ENCODE results near the gene FBLN2.

DNA sequence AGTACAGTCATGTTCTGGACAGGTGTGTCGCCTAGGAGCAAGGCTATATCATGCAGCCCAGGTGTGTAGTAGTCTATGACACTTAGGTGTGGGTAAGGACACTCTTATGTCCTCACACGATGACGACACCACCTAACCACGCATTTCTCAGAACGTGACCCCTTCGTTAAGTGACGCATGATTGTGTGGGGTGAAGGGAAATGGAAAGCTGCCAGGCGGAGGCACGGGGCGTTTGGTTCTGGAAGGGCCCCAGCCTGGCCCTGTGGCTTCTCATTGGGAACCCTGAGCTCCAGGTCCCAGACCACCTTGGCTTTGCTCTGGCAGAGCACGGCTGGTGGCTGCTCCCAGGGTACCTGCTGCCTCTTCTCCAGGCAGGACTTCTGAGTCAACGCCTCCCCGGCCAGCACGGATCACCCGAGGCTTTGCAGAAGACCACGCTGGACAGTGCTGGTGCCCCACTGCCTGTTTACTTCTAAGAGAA is 39.3 kb downstream of the FBLN2 start:
- TF ChIP-seq EZH2phosphoT487 (IDR thresholded peaks at IDR 0.05; ENCODE audit: borderline replicate concordance, low read length): no peak
- TF ChIP-seq, protein P1, sequence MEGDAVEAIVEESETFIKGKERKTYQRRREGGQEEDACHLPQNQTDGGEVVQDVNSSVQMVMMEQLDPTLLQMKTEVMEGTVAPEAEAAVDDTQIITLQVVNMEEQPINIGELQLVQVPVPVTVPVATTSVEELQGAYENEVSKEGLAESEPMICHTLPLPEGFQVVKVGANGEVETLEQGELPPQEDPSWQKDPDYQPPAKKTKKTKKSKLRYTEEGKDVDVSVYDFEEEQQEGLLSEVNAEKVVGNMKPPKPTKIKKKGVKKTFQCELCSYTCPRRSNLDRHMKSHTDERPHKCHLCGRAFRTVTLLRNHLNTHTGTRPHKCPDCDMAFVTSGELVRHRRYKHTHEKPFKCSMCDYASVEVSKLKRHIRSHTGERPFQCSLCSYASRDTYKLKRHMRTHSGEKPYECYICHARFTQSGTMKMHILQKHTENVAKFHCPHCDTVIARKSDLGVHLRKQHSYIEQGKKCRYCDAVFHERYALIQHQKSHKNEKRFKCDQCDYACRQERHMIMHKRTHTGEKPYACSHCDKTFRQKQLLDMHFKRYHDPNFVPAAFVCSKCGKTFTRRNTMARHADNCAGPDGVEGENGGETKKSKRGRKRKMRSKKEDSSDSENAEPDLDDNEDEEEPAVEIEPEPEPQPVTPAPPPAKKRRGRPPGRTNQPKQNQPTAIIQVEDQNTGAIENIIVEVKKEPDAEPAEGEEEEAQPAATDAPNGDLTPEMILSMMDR (conservative IDR thresholded peaks at IDR 0.05; ENCODE audit: low read depth, low read length): no peak

Measured in PC-3 (cell line).